HCT116 (cell line): ENCODE results near the gene CDH2.

ENCODE experiments used
- CEBPB ChIP-seq: IDR thresholded peaks from 2 replicates; pipeline ENCODE4 v1.6.1; 2012; ENCODE audit warnings: low read depth
- CTCF ChIP-seq, 3 experiments: fragments of 200-600 bp in 1 of 3; sonication (generic) in 1 of 3; IDR thresholded peaks in 2 of 3; conservative IDR thresholded peaks in 1 of 3; 2 replicates each; pipeline ENCODE4 v1.5.1; 2012 to 2017; ENCODE audit warnings: low read depth in 2 of 3, low read length in 2 of 3, antibody characterized with exemption in 1 of 3, borderline replicate concordance in 1 of 3, control low read depth in 1 of 3, mild to moderate bottlenecking in 1 of 3, mixed read lengths in 1 of 3, mixed run types in 1 of 3, moderate library complexity in 1 of 3; ENCODE audit not compliant: insufficient read depth in 1 of 3
- POLR2AphosphoS5 ChIP-seq: IDR thresholded peaks from 2 replicates; pipeline ENCODE4 v1.6.1; 2011; ENCODE audit warnings: mild to moderate bottlenecking, low read depth, low read length, moderate library complexity
- REST ChIP-seq: IDR thresholded peaks from 2 replicates; pipeline ENCODE4 v1.6.1; 2012; ENCODE audit warnings: low read depth
- SP1 ChIP-seq: IDR thresholded peaks from 2 replicates; pipeline ENCODE4 v1.6.1; 2012; ENCODE audit warnings: low read depth
- ZNF274 ChIP-seq: fragments of 200-500 bp; sonication (Bioruptor generic); IDR thresholded peaks from 2 replicates; pipeline ENCODE4 v1.6.1; 2014; ENCODE audit warnings: mild to moderate bottlenecking, low read depth, low read length, inconsistent platforms

- TF ChIP-seq CTCF (IDR thresholded peaks at IDR 0.05 in 2 of 3, conservative IDR thresholded peaks at IDR 0.05 in 1 of 3; ENCODE audit: borderline replicate concordance in 1 of 3, insufficient read depth in 1 of 3, low read depth in 2 of 3, low read length in 2 of 3) (no peak), SP1 (no peak), POLR2AphosphoS5 (no peak), REST (no peak), CEBPB (no peak), ZNF274 (no peak)
Observed at GRCh38 chr18:28080876-28081300, 96.0 kb downstream of the CDH2 start.
